ENCODE results near the gene SIPA1.
"Not testable (repeated sequence)": the region's sequence is repeated elsewhere in the genome, so short reads cannot be mapped to it uniquely, and the experiment has no call there.

DNA sequence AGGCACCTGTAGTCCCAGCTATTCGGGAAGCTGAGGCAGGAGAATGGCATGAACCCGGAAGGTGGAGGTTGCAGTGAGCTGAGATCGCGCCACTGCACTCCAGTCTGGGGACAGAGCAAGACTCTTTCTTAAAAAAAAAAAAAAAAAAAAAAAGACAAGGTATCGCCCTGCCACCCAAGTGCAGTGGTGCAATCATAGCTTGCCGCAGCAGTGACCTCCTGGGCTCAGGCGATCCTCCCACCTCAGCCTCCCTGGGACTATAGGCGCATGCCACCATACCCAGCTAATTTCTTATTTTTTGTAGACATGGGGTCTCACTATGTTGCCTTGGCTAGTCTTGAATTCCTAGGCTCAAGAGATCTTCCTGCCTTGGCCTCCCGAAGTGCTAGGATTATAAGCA lies 23.0 kb downstream of the SIPA1 start:
- TF ChIP-seq, protein P1, sequence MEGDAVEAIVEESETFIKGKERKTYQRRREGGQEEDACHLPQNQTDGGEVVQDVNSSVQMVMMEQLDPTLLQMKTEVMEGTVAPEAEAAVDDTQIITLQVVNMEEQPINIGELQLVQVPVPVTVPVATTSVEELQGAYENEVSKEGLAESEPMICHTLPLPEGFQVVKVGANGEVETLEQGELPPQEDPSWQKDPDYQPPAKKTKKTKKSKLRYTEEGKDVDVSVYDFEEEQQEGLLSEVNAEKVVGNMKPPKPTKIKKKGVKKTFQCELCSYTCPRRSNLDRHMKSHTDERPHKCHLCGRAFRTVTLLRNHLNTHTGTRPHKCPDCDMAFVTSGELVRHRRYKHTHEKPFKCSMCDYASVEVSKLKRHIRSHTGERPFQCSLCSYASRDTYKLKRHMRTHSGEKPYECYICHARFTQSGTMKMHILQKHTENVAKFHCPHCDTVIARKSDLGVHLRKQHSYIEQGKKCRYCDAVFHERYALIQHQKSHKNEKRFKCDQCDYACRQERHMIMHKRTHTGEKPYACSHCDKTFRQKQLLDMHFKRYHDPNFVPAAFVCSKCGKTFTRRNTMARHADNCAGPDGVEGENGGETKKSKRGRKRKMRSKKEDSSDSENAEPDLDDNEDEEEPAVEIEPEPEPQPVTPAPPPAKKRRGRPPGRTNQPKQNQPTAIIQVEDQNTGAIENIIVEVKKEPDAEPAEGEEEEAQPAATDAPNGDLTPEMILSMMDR (IDR thresholded peaks at IDR 0.05) = not testable (repeated sequence)
- TF ChIP-seq POLR2AphosphoS5 (IDR thresholded peaks at IDR 0.05); POLR2A (IDR thresholded peaks at IDR 0.05; ENCODE audit: low read depth); EP300 (IDR thresholded peaks at IDR 0.05): not testable (repeated sequence)
